Hepatocyte (in vitro differentiated cells): ENCODE data around the gene DYRK1A. TPM values are rescaled to one million over a fixed set of nuclear protein-coding genes. Genes with fewer than 3 reads are reported as not detected.
A peak's percentile ranks its signal among the peaks of the same experiment; 100 is the strongest.

Experiments
- DNase-seq: peaks from one replicate; pipeline ENCODE4 v3.0.0-alpha.2; 2016; ENCODE audit warnings: low spot score
- H2AFZ ChIP-seq: fragments of 200-600 bp; sonication (generic); 2 replicates; pipeline ENCODE4 v1.6.0; 2016; ENCODE audit warnings: antibody characterized with exemption, mild to moderate bottlenecking
- H3K27ac ChIP-seq: fragments of 200-600 bp; sonication (generic); 2 replicates; pipeline ENCODE4 v1.5.1; 2016; ENCODE audit warnings: mild to moderate bottlenecking
- H3K27me3 ChIP-seq: fragments of 200-600 bp; sonication (generic); 2 replicates; pipeline ENCODE4 v1.6.1; 2016
- H3K36me3 ChIP-seq: fragments of 200-600 bp; sonication (generic); replicated peaks from 2 replicates; pipeline ENCODE4 v1.5.1; 2016; ENCODE audit warnings: low read depth; ENCODE audit not compliant: insufficient read depth
- H3K4me1 ChIP-seq: fragments of 200-600 bp; sonication (generic); 2 replicates; pipeline ENCODE4 v1.5.1; 2016; ENCODE audit warnings: mild to moderate bottlenecking, moderate library complexity; ENCODE audit not compliant: insufficient read depth
- H3K4me2 ChIP-seq: fragments of 200-600 bp; sonication (generic); 2 replicates; pipeline ENCODE4 v1.6.0; 2016
- H3K4me3 ChIP-seq: fragments of 200-600 bp; sonication (generic); 2 replicates; pipeline ENCODE4 v1.5.1; 2016; ENCODE audit warnings: mild to moderate bottlenecking
- H3K79me2 ChIP-seq: fragments of 200-600 bp; sonication (generic); 2 replicates; pipeline ENCODE4 v1.6.0; 2017; ENCODE audit warnings: mild to moderate bottlenecking
- H3K9me2 ChIP-seq: fragments of 200-600 bp; sonication (generic); replicated peaks from 2 replicates; pipeline ENCODE4 v1.6.0; 2017; ENCODE audit warnings: mild to moderate bottlenecking; ENCODE audit not compliant: insufficient read depth
- H3K9me3 ChIP-seq: fragments of 200-600 bp; sonication (generic); 2 replicates; pipeline ENCODE4 v1.5.1; 2016; ENCODE audit warnings: low read depth, mild to moderate bottlenecking
- H4K20me1 ChIP-seq: fragments of 200-600 bp; sonication (generic); 2 replicates; pipeline ENCODE4 v1.6.0; 2016; ENCODE audit warnings: mild to moderate bottlenecking; ENCODE audit not compliant: insufficient read depth, poor library complexity, severe bottlenecking
- CTCF ChIP-seq: fragments of 200-600 bp; sonication (generic); IDR thresholded peaks from 2 replicates; pipeline ENCODE4 v1.5.1; 2016; ENCODE audit warnings: antibody characterized with exemption, mild to moderate bottlenecking; ENCODE audit not compliant: poor library complexity
- EZH2 ChIP-seq: fragments of 200-600 bp; sonication (generic); IDR thresholded peaks from 2 replicates; pipeline ENCODE4 v1.6.1; 2016; ENCODE audit warnings: antibody characterized with exemption, mild to moderate bottlenecking, borderline replicate concordance
- EZH2phosphoT487 ChIP-seq: fragments of 200-600 bp; sonication (generic); IDR thresholded peaks from one replicate; pipeline ENCODE4 v1.6.1; 2018; ENCODE audit warnings: antibody characterized with exemption, mild to moderate bottlenecking, low read depth, moderate library complexity; ENCODE audit not compliant: unreplicated experiment, severe bottlenecking
- WGBS: methylation state at CpG from one replicate; pipeline ENCODE4 v1.1.6; 2016; ENCODE audit warnings: low lambda C conversion rate; ENCODE audit errors: missing lambda C conversion rate; 5-methylcytosine and 5-hydroxymethylcytosine counted together
- polyA plus RNA-seq: library from polyadenylated mRNA; unstranded; fragments of >200 nt; fragmentation: Nextera tagmentation; extraction: Ambion mirVana; gene quantifications from 2 replicates; pipeline ENCODE4 v1.2.1, GENCODE V29; 2016
- total RNA-seq: library from RNA; depleted of rRNA; stranded (reverse); fragments of >200 nt; gene quantifications from 2 replicates; pipeline ENCODE4 v1.2.3, GENCODE V29; 2014

The DYRK1A gene
- total and polyA plus RNA-seq, 2 experiments from 2014 or later = 4.9 to 85.2 TPM

DNA sequence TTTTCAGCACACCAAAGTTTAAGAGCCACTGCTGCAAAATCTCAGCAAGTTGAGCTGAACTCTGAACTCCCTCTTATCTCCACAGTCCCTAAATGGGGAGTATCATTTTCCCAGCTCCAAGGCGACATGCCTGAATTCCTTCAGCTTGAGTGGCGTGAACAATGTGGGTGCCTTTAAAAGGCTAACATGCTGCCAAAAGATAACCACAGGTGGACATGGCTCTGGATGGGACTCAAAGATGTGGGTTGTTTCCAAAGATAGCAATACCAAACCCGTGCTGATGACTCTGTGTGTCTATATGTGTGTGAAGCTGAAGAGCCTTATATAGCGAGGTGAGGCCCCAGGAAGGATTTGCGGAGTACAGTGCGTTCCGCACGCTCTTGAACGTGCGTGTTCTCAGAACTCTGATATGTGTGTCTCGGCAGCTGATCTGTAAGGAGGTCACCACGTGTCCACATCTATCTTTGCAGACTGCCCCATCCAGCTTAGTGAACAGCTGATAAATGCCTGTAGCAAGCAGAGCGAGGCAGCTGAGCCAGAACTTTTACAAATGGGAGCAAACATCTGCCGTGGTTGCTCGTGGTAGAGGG is 189.2 kb downstream of the DYRK1A start:
- H3K4me3 ChIP-seq = no peak overlapping the region
- TF ChIP-seq EZH2phosphoT487 (no peak), EZH2 (no peak), CTCF (no peak)
- no peaks in the 10 kb centered on the region for H3K9me3 ChIP-seq
- no peaks in the 10 kb centered on the region for H3K79me2 ChIP-seq
- peak overlapping the region; percentile 76 for H3K27ac ChIP-seq
- no peaks in the 10 kb centered on the region for H3K9me2 ChIP-seq
- no peak overlapping the region for H2AFZ ChIP-seq
- H3K27me3 ChIP-seq = no peaks in the 10 kb centered on the region
- no peaks in the 10 kb centered on the region for H3K36me3 ChIP-seq
- H4K20me1 ChIP-seq = no peaks in the 10 kb centered on the region
- peak; percentile 47 for DNase-seq
- 67% methylated on average over 15 of the region's 15 CpGs for WGBS
- H3K4me1 ChIP-seq = peaks cover 26% of the 10 kb centered on the region
- peak overlapping the region; percentile 21 for H3K4me2 ChIP-seq

GRCh38 chr21:37557261-37557950 is 190.8 kb downstream of the DYRK1A start:
- Histone ChIP-seq H3K27ac (no peak overlapping the region), H3K27me3 (no peaks in the 10 kb centered on the region), H2AFZ (no peak overlapping the region), H3K4me2 (no peak overlapping the region), H3K9me2 (no peaks in the 10 kb centered on the region), H4K20me1 (no peaks in the 10 kb centered on the region), H3K79me2 (no peaks in the 10 kb centered on the region), H3K4me3 (no peak overlapping the region), H3K36me3 (no peaks in the 10 kb centered on the region), H3K9me3 (no peaks in the 10 kb centered on the region), H3K4me1 (peaks cover 11% of the 10 kb centered on the region)
- WGBS = 90% methylated on average over 8 of the region's 8 CpGs
- DNase-seq = no peak
- TF ChIP-seq EZH2phosphoT487 (no peak), EZH2 (no peak), CTCF (no peak)

DNA sequence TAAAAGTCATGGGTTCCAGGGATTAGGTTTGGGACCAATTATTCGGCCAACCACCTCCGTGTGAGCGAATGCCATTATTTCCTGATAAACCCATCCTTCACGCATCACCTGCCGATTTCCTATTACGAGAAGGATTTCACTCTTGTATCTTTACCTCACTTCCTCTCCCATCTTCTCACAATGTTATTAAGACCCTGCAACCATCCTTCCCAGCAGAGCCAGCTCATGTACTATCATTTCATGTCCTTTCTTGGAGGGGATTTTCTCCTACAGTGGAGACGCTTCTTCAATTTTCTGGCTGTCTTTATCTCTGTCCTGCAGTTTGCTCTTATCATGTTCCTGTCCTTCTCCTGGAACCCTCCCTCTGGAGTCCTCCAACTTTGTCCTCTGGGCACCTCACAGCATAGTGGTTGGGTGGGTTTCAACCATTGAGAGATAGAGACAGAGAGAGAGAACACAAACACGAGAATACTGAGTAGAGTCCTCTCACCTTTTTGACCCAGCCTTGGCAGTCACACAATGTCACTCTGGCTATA is 192.2 kb downstream of the DYRK1A start:
- Histone ChIP-seq H2AFZ (no peak overlapping the region), H3K27me3 (no peaks in the 10 kb centered on the region), H4K20me1 (no peaks in the 10 kb centered on the region), H3K9me2 (no peaks in the 10 kb centered on the region), H3K36me3 (no peaks in the 10 kb centered on the region), H3K4me1 (peaks cover 10% of the 10 kb centered on the region), H3K4me2 (no peak overlapping the region), H3K79me2 (no peaks in the 10 kb centered on the region), H3K9me3 (no peaks in the 10 kb centered on the region), H3K4me3 (no peak overlapping the region), H3K27ac (no peak overlapping the region)
- no peak for DNase-seq
- no peak for TF ChIP-seq EZH2phosphoT487
- TF ChIP-seq CTCF = no peak
- TF ChIP-seq EZH2 = no peak
- 94% methylated on average over 8 of the region's 8 CpGs for WGBS
